ENCODE results near the gene GPRIN3. TPM values are rescaled to one million over a fixed set of nuclear protein-coding genes. Genes with fewer than 3 reads are reported as not detected.

GPRIN3 gene
- total RNA-seq, 1 experiment from 2014 or later: 0.48 TPM

DNA sequence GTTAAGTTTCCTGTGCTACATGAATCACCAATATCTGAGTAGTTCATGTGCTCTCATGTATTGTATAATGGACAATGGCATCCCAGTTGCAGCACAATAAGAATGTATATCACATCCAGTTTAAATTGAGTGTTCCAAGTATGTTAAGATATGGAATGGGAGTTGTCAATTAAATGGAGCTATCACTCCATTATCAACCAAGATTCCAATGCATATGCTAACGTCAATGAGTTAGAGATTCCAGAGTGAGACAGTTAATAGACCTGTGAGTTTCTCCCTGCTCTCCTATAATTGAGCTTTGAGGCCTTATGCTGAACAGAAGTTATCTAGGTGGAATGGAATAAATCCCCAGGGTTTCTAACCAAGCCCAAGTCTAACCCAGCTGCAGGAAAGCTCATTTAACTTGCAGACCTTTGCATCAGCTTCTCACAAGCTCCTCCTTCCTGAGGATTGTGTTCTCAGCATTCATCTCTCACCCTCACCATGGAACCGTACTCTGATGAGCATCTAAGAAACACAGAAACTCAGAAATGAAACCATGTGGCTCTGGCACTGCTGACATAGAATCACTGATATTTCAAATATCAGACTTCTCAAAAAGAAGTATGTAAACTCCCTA is 111.4 kb downstream of the GPRIN3 start:
- no peak overlapping the region for H4K5ac ChIP-seq (ENCODE audit: insufficient read length, low read depth, low read length)
- TF ChIP-seq, protein P1, sequence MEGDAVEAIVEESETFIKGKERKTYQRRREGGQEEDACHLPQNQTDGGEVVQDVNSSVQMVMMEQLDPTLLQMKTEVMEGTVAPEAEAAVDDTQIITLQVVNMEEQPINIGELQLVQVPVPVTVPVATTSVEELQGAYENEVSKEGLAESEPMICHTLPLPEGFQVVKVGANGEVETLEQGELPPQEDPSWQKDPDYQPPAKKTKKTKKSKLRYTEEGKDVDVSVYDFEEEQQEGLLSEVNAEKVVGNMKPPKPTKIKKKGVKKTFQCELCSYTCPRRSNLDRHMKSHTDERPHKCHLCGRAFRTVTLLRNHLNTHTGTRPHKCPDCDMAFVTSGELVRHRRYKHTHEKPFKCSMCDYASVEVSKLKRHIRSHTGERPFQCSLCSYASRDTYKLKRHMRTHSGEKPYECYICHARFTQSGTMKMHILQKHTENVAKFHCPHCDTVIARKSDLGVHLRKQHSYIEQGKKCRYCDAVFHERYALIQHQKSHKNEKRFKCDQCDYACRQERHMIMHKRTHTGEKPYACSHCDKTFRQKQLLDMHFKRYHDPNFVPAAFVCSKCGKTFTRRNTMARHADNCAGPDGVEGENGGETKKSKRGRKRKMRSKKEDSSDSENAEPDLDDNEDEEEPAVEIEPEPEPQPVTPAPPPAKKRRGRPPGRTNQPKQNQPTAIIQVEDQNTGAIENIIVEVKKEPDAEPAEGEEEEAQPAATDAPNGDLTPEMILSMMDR (conservative IDR thresholded peaks at IDR 0.05): no peak
- no peak overlapping the region for H4K8ac ChIP-seq (replicated peaks; ENCODE audit: insufficient read length, low read depth, low read length)
- no peak overlapping the region for H2BK120ac ChIP-seq (ENCODE audit: low read depth, low read length, poor library complexity, severe bottlenecking)
- peaks cover 23 to 24% of the 10 kb centered on the region in 2 experiments for H3K4me1 Mint-ChIP-seq
- no peaks in the 10 kb centered on the region for H4K20me1 ChIP-seq (ENCODE audit: control insufficient read depth, insufficient read depth, insufficient read length)
- no peak overlapping the region for H3K14ac ChIP-seq (ENCODE audit: insufficient read depth, low read length)
- no peak overlapping the region for H2BK5ac ChIP-seq (ENCODE audit: insufficient read length, low read length)
- DNase-seq: no peak
- WGBS (ENCODE audit: extremely low coverage, insufficient read length, low lambda C conversion rate): no CpG with 5 or more reads among the region's 2 CpGs
- H3K4me2 ChIP-seq (ENCODE audit: insufficient read depth, insufficient read length, low read length): no peak overlapping the region
- no peak overlapping the region for H3T11ph ChIP-seq (ENCODE audit: low read length)
- no peak overlapping the region for H2BK15ac ChIP-seq (ENCODE audit: low read depth, low read length)
- H3K9ac ChIP-seq (ENCODE audit: extremely low read depth, insufficient read length, low read length): no peak overlapping the region
- H2AK5ac ChIP-seq (ENCODE audit: insufficient read length, low read length): no peak overlapping the region
- no peaks in the 10 kb centered on the region; the same call in 1 of the 2 replicates for H3K27me3 Mint-ChIP-seq (ENCODE audit: low read depth)
- no peaks in the 10 kb centered on the region for H3K4me1 ChIP-seq (ENCODE audit: insufficient read depth, low read length)
- H3K27ac ChIP-seq (ENCODE audit: insufficient read length, low read depth, low read length): no peak overlapping the region
- no peak overlapping the region for H2BK12ac ChIP-seq (ENCODE audit: insufficient read length, low read depth, low read length)
- no peaks in the 10 kb centered on the region; a peak in 1 of 5 replicates for H3K9me3 Mint-ChIP-seq
- H3K4me3 Mint-ChIP-seq: no peak overlapping the region
- no peak overlapping the region for H3K18ac ChIP-seq (ENCODE audit: insufficient read length, low read depth, low read length)
- no peaks in the 10 kb centered on the region for H3K23me2 ChIP-seq (ENCODE audit: insufficient read length, low read depth, low read length, poor library complexity, severe bottlenecking)
- H3K56ac ChIP-seq (ENCODE audit: insufficient read length, low read depth, low read length): no peak overlapping the region
- H3K36me3 Mint-ChIP-seq (ENCODE audit: insufficient read depth in 1 of 3, low read depth in 3 of 3): no peaks in the 10 kb centered on the region
- H3K27ac Mint-ChIP-seq: no peak overlapping the region
- no peak overlapping the region for H4K91ac ChIP-seq (ENCODE audit: insufficient read length, low read depth, low read length)
- H3K27me3 ChIP-seq (ENCODE audit: insufficient read depth, low read length): no peaks in the 10 kb centered on the region
- no peak overlapping the region for H2BK20ac ChIP-seq (ENCODE audit: low read depth, low read length, poor library complexity, severe bottlenecking)
- H3K79me1 ChIP-seq (ENCODE audit: insufficient read depth, low read depth, low read length, poor library complexity, severe bottlenecking): no peaks in the 10 kb centered on the region
- H2AFZ ChIP-seq (ENCODE audit: low read length): no peak overlapping the region
- no peaks in the 10 kb centered on the region for H3K9me3 ChIP-seq (ENCODE audit: control insufficient read depth, low read depth, low read length)
- no peak overlapping the region for H3K23ac ChIP-seq (ENCODE audit: insufficient read length, low read depth, low read length)
- no peak overlapping the region for H3K4ac ChIP-seq (ENCODE audit: low read depth, low read length)
- no peaks in the 10 kb centered on the region for H3K79me2 ChIP-seq (ENCODE audit: insufficient read depth, low read length)

All from H9 (cell line).